Skeletal muscle tissue (tissue), 4 donors: ENCODE measurements around the gene FHL5. TPM values are rescaled to one million over a fixed set of nuclear protein-coding genes. Genes with fewer than 3 reads are reported as not detected.
A peak's percentile ranks its signal among the peaks of the same experiment; 100 is the strongest.

Experiments used
- H3K27ac ChIP-seq: one replicate; pipeline ENCODE4 v1.7.0; 2013; ENCODE audit warnings: mild to moderate bottlenecking, low read depth, low read length, inconsistent platforms
- H3K27me3 ChIP-seq, 3 donors: one replicate each; pipeline ENCODE4 v1.7.0; 2013; ENCODE audit warnings: low read length in 3 of 3; ENCODE audit not compliant: control insufficient read depth in 3 of 3, insufficient read depth in 3 of 3
- H3K36me3 ChIP-seq, 3 donors: one replicate each; pipeline ENCODE4 v1.7.0; 2013; ENCODE audit warnings: low read length in 3 of 3; ENCODE audit not compliant: control insufficient read depth in 3 of 3, insufficient read depth in 3 of 3
- H3K4me1 ChIP-seq, 3 donors: one replicate each; pipeline ENCODE4 v1.7.0; 2013; ENCODE audit warnings: low read length in 3 of 3, mild to moderate bottlenecking in 3 of 3; ENCODE audit not compliant: control insufficient read depth in 3 of 3, insufficient read depth in 3 of 3
- H3K4me3 ChIP-seq, 3 donors: one replicate each; pipeline ENCODE4 v1.7.0; 2013; ENCODE audit warnings: low read length in 3 of 3
- H3K9ac ChIP-seq, 3 donors: one replicate each; pipeline ENCODE4 v1.7.0; 2013; ENCODE audit warnings: low read length in 3 of 3, mild to moderate bottlenecking in 3 of 3, moderate library complexity in 2 of 3, low read depth in 1 of 3
- H3K9me3 ChIP-seq, 3 donors: one replicate each; pipeline ENCODE4 v1.7.0; 2013; ENCODE audit warnings: low read length in 3 of 3; ENCODE audit not compliant: control insufficient read depth in 3 of 3
- total RNA-seq: library from RNA; depleted of rRNA; stranded (reverse); fragments of >200 nt; gene quantifications from one replicate; pipeline ENCODE4 v1.2.3, GENCODE V29; 2014
- donor health status: Osteomylitis.

Gene FHL5
- total RNA-seq, 1 donor from 2014 or later: 2.1 TPM

- peak overlapping the region; percentile 3 for H3K27ac ChIP-seq
Observed at GRCh38 chr6:96604420-96604819, 41.5 kb downstream of the FHL5 start.

DNA sequence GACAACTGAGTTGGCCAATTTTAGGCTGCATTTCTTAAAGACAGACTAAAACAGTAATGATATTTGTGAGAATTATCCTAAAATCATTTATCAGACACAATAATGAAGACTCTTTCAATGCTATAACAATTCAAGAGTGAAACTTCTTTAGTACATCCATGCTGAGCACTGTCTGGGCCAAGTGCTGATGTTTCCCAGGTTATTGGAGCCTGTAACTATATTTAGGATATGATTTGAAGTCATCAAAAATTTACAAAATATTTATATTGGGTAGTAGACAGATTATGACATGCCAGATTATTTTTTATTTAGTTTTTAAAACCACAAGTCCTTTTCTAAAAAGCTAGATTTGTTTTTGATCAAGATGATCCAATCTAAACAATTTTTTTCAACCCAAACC, 45.1 kb downstream of the FHL5 start:
- no peaks in the 10 kb centered on the region for H3K9me3 ChIP-seq
- H3K9ac ChIP-seq: no peak overlapping the region
- no peak overlapping the region for H3K27ac ChIP-seq
- H3K27me3 ChIP-seq: no peaks in the 10 kb centered on the region
- peaks cover 0 to 2% (median 0%) of the 10 kb centered on the region in 3 donors for H3K36me3 ChIP-seq
- no peaks in the 10 kb centered on the region for H3K4me1 ChIP-seq
- no peak overlapping the region for H3K4me3 ChIP-seq

More at GRCh38 chr6:96604420-96604819, 41.5 kb downstream of the FHL5 start:
- H3K4me3 ChIP-seq: no peak overlapping the region
- H3K27me3 ChIP-seq: no peaks in the 10 kb centered on the region
- H3K4me1 ChIP-seq: no peaks in the 10 kb centered on the region
- no peak overlapping the region for H3K9ac ChIP-seq
- H3K9me3 ChIP-seq: no peaks in the 10 kb centered on the region
- no peaks in the 10 kb centered on the region for H3K36me3 ChIP-seq

DNA sequence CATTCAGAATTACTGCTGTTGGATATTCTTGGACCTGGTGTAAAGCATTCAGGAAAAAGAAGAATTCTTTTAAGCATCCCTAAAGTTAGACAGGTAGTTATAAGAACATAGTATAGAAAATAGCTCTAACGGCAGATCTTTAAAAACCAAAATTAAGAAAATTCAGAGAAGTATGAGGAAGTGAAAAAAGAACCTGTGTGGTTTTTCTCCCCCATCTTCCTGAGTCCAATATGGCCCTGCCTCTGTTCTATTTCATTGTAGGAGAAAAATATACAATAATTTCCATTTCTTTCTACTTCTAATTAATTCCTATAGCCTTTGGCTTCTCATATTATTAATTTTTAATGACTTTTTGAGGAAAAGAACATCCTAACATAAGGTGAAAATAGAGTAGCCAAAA, 47.1 kb downstream of the FHL5 start:
- Histone ChIP-seq H3K36me3 (peaks cover 0 to 2% (median 0%) of the 10 kb centered on the region in 3 donors), H3K27me3 (no peaks in the 10 kb centered on the region), H3K9me3 (no peaks in the 10 kb centered on the region), H3K4me1 (no peaks in the 10 kb centered on the region), H3K27ac (no peak overlapping the region), H3K9ac (no peak overlapping the region), H3K4me3 (no peak overlapping the region)

DNA sequence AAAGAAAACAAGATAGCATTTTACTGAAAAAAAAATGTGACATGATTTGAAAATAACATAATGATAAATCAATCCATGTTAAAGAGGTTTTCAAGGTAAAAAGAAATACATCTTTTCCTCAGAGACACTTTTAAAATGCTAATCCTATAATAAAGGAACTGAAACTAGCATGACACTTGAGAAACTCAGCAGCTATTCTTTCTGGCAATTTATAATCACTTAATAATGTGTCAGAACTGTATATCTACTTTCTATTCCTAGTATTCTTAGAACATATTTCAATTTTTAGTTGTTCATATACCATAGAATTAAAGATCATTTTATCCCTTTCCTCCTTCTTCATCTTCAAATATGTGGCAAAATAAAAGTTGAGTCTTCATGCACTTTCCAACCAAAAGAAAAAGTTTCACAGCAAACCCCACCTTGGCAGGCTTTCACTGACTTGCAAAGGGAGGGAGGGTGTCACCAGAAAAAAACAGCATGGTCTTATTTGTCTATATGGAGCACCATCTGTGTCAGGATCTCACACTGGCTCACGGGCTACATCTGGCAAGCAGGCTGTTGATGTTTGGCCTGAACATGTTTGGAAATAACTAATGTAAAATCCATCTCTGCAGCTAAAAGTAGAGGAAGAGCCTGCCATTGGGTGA, 48.5 kb downstream of the FHL5 start:
- no peaks in the 10 kb centered on the region for H3K27me3 ChIP-seq
- peaks cover 0 to 2% (median 0%) of the 10 kb centered on the region in 3 donors for H3K36me3 ChIP-seq
- no peaks in the 10 kb centered on the region for H3K4me1 ChIP-seq
- no peak overlapping the region for H3K9ac ChIP-seq
- H3K9me3 ChIP-seq: no peaks in the 10 kb centered on the region
- H3K27ac ChIP-seq: no peak overlapping the region
- no peak overlapping the region for H3K4me3 ChIP-seq

DNA sequence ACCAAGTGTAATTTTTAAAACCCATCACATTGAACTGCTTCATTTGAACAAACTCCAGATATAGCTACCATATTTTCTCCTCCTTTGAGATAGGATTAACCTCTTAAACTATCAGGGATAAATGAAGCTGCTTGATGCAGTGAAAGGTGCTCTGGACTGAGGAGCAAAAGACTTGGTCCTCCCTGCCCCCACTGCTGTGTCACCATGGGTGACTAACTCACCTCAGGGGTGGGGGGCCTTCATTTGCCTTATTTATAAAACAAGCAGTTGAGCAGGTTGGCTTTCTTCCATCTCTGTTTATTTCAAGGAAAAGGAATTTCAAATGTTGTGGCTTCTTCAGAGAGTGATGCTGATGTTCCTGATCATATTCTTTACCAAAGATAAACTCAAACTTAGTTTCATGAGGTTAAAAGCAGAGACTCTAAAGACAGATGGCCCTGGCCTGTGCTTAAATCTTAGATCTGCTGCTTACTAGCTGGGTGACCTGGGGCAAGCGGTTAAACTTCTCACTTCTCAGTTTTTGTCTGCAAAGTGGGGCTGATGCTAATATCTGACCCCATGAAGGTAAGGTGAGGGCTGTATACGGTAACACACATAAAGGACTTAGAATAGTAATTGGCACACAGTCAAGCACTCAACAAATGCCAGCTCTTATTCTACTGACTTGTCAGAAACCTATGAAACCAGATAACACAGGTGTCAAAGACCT, 50.5 kb downstream of the FHL5 start:
- Histone ChIP-seq H3K9me3 (no peaks in the 10 kb centered on the region), H3K9ac (no peak overlapping the region), H3K36me3 (peaks cover 0 to 2% (median 0%) of the 10 kb centered on the region in 3 donors), H3K4me1 (no peaks in the 10 kb centered on the region), H3K4me3 (no peak overlapping the region), H3K27me3 (no peaks in the 10 kb centered on the region), H3K27ac (no peak overlapping the region)

- H3K4me3 ChIP-seq: no peak overlapping the region
- H3K27ac ChIP-seq: no peak overlapping the region
- no peaks in the 10 kb centered on the region for H3K36me3 ChIP-seq
- H3K9me3 ChIP-seq: no peaks in the 10 kb centered on the region
- no peaks in the 10 kb centered on the region for H3K27me3 ChIP-seq
- H3K9ac ChIP-seq: no peak overlapping the region
- no peaks in the 10 kb centered on the region for H3K4me1 ChIP-seq
Observed at GRCh38 chr6:96620851-96621250, 57.9 kb downstream of the FHL5 start.

GRCh38 chr6:96621983-96622382, 59.1 kb downstream of the FHL5 start:
- H3K27ac ChIP-seq: no peak overlapping the region
- no peak overlapping the region for H3K9ac ChIP-seq
- no peaks in the 10 kb centered on the region for H3K9me3 ChIP-seq
- H3K36me3 ChIP-seq: no peaks in the 10 kb centered on the region
- H3K27me3 ChIP-seq: no peaks in the 10 kb centered on the region
- no peak overlapping the region for H3K4me3 ChIP-seq
- H3K4me1 ChIP-seq: no peaks in the 10 kb centered on the region

DNA sequence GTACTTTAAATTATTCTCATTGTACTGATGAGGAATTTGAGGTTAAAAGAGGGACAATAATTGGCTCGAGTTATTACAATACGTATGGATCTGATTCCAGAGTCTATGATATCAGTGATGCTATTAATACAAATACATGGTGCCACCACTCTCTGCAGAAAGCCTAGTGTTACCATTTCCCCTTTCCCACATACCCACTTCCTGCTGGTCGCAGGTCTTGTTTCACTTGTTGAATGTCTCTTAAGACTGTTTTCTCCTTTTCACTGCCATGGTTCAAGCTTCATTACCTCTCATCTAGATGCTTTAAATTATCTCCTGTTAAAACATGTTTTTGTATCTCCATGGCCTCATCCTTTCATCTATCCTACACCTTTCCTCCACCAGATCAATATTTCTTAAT, 62.0 kb downstream of the FHL5 start:
- Histone ChIP-seq H3K27ac (no peak overlapping the region), H3K9ac (no peak overlapping the region), H3K9me3 (no peaks in the 10 kb centered on the region), H3K36me3 (no peaks in the 10 kb centered on the region), H3K4me3 (no peak overlapping the region), H3K27me3 (no peaks in the 10 kb centered on the region), H3K4me1 (no peaks in the 10 kb centered on the region)

GRCh38 chr6:96626759-96627364, 63.9 kb downstream of the FHL5 start:
- no peaks in the 10 kb centered on the region for H3K4me1 ChIP-seq
- H3K9ac ChIP-seq: no peak overlapping the region
- H3K27me3 ChIP-seq: no peaks in the 10 kb centered on the region
- no peaks in the 10 kb centered on the region for H3K36me3 ChIP-seq
- H3K9me3 ChIP-seq: no peaks in the 10 kb centered on the region
- H3K4me3 ChIP-seq: no peak overlapping the region
- H3K27ac ChIP-seq: no peak overlapping the region

- Histone ChIP-seq H3K9me3 (no peaks in the 10 kb centered on the region), H3K4me1 (no peaks in the 10 kb centered on the region), H3K27me3 (no peaks in the 10 kb centered on the region), H3K36me3 (no peaks in the 10 kb centered on the region), H3K9ac (no peak overlapping the region), H3K4me3 (no peak overlapping the region), H3K27ac (no peak overlapping the region)
Observed at GRCh38 chr6:96631248-96631647, 68.3 kb downstream of the FHL5 start.
